Liver (tissue), 9 donors: Measurements from ENCODE around the gene AOPEP. TPM values are rescaled to one million over a fixed set of nuclear protein-coding genes. Genes with fewer than 3 reads are reported as not detected.

Source experiments
- DNase-seq: peaks from one replicate; pipeline ENCODE4 v3.0.0-alpha.2; 2017; ENCODE audit warnings: low spot score
- H3K27ac ChIP-seq, 2 donors: one replicate each; pipeline ENCODE4 v1.7.0; 2013; ENCODE audit warnings: inconsistent platforms in 2 of 2, low read length in 2 of 2, control low read depth in 1 of 2, low read depth in 1 of 2, mild to moderate bottlenecking in 1 of 2
- H3K27me3 ChIP-seq, 4 donors: one replicate each; pipeline versions ENCODE4 v1.6.1 to v1.7.0; 2013; ENCODE audit warnings: low read length in 3 of 4, inconsistent platforms in 1 of 4, mild to moderate bottlenecking in 1 of 4, moderate library complexity in 1 of 4; ENCODE audit not compliant: control insufficient read depth in 4 of 4, insufficient read depth in 4 of 4
- H3K36me3 ChIP-seq, 4 donors: one replicate each; pipeline versions ENCODE4 v1.6.1 to v1.7.0; 2013; ENCODE audit warnings: low read length in 3 of 4, mild to moderate bottlenecking in 3 of 4, low read depth in 1 of 4, moderate library complexity in 1 of 4; ENCODE audit not compliant: control insufficient read depth in 4 of 4, insufficient read depth in 3 of 4
- H3K4me1 ChIP-seq, 4 donors: one replicate each; pipeline versions ENCODE4 v1.6.1 to v1.7.0; 2013; ENCODE audit warnings: low read length in 3 of 4, mild to moderate bottlenecking in 3 of 4, moderate library complexity in 1 of 4; ENCODE audit not compliant: control insufficient read depth in 4 of 4, insufficient read depth in 4 of 4
- H3K4me3 ChIP-seq, 3 donors: one replicate each; pipeline versions ENCODE4 v1.6.1 to v1.7.0; 2013; ENCODE audit warnings: low read length in 3 of 3, control low read depth in 1 of 3, low read depth in 1 of 3, mild to moderate bottlenecking in 1 of 3
- H3K9ac ChIP-seq, 2 donors: one replicate each; pipeline ENCODE4 v1.7.0; 2013; ENCODE audit warnings: low read length in 2 of 2, mild to moderate bottlenecking in 2 of 2, moderate library complexity in 2 of 2, control low read depth in 1 of 2, low read depth in 1 of 2
- H3K9me3 ChIP-seq, 4 donors: one replicate each; pipeline versions ENCODE4 v1.6.1 to v1.7.0; 2013; ENCODE audit warnings: low read length in 3 of 4; ENCODE audit not compliant: control insufficient read depth in 4 of 4
- ATF3 ChIP-seq: IDR thresholded peaks from 2 replicates; pipeline ENCODE4 v1.6.1; 2016; ENCODE audit warnings: antibody characterized with exemption
- CTCF ChIP-seq: fragments of 150-350 bp; IDR thresholded peaks from 2 replicates; pipeline ENCODE4 v1.5.1; 2017; ENCODE audit warnings: improper control_type of control experiment, low read depth, low read length; ENCODE audit not compliant: missing input control
- EGR1 ChIP-seq, 2 donors: IDR thresholded peaks; 2 replicates each; pipeline ENCODE4 v1.6.1; 2016 to 2018; ENCODE audit warnings: antibody characterized with exemption in 2 of 2, low read depth in 2 of 2
- FOXA1 ChIP-seq: IDR thresholded peaks from 2 replicates; pipeline ENCODE4 v1.6.1; 2016; ENCODE audit warnings: antibody characterized with exemption
- FOXA2 ChIP-seq: IDR thresholded peaks from 2 replicates; pipeline ENCODE4 v1.6.1; 2016; ENCODE audit warnings: antibody characterized with exemption
- GABPA ChIP-seq, 2 donors: IDR thresholded peaks in 1 of 2; conservative IDR thresholded peaks in 1 of 2; 2 replicates each; pipeline ENCODE4 v1.6.1; 2016; ENCODE audit warnings: antibody characterized with exemption in 2 of 2, mild to moderate bottlenecking in 1 of 2, moderate library complexity in 1 of 2
- HNF4A ChIP-seq, 2 donors: conservative IDR thresholded peaks; 2 replicates each; pipeline ENCODE4 v1.6.1; 2016; ENCODE audit warnings: antibody characterized with exemption in 2 of 2, mild to moderate bottlenecking in 2 of 2
- HNF4G ChIP-seq: IDR thresholded peaks from 2 replicates; pipeline ENCODE4 v1.6.1; 2016; ENCODE audit warnings: antibody characterized with exemption
- JUND ChIP-seq, 2 donors: IDR thresholded peaks; 2 replicates each; pipeline ENCODE4 v1.6.1; 2016; ENCODE audit warnings: antibody characterized with exemption in 2 of 2
- NR2F2 ChIP-seq: IDR thresholded peaks from 2 replicates; pipeline ENCODE4 v1.6.1; 2016; ENCODE audit warnings: antibody characterized with exemption
- RAD21 ChIP-seq, 2 donors: IDR thresholded peaks; 2 replicates each; pipeline ENCODE4 v1.6.1; 2016; ENCODE audit warnings: antibody characterized with exemption in 2 of 2, mild to moderate bottlenecking in 2 of 2
- SP1 ChIP-seq: IDR thresholded peaks from 2 replicates; pipeline ENCODE4 v1.6.1; 2018; ENCODE audit warnings: antibody characterized with exemption, mild to moderate bottlenecking
- TAF1 ChIP-seq: conservative IDR thresholded peaks from 2 replicates; pipeline ENCODE4 v1.6.1; 2016; ENCODE audit warnings: antibody characterized with exemption, mild to moderate bottlenecking
- YY1 ChIP-seq: IDR thresholded peaks from 2 replicates; pipeline ENCODE4 v1.6.1; 2016; ENCODE audit warnings: antibody characterized with exemption, mild to moderate bottlenecking
- ZBTB33 ChIP-seq: IDR thresholded peaks from 2 replicates; pipeline ENCODE4 v1.6.1; 2016; ENCODE audit warnings: antibody characterized with exemption
- WGBS: extraction: QIAGEN DNeasy Blood & Tissue Kit; methylation state at CpG from one replicate; pipeline ENCODE4 v1.1.7; 2013; 5-methylcytosine and 5-hydroxymethylcytosine counted together
- polyA plus RNA-seq, 2 donors: library from polyadenylated mRNA; stranded (reverse) in 1 of 2; unstranded in 1 of 2; fragments of 200-250 nt in 1 of 2; fragments of >200 nt in 1 of 2; fragmentation: Nextera tagmentation in 1 of 2; extraction: Ambion mirVana in 1 of 2; gene quantifications; one replicate each; pipeline versions ENCODE4 v1.2.1 to v1.2.3, GENCODE V29; 2013 to 2015
- total RNA-seq, 2 donors: library from RNA; depleted of rRNA; stranded (reverse); fragments of >200 nt; gene quantifications; one replicate each; pipeline ENCODE4 v1.2.3, GENCODE V29; 2014
- donor health status: healthy.
- donor health status: healthy.
- donor health status: healthy.
- donor health status: healthy.
- donor health status: healthy.

AOPEP gene
- total and polyA plus RNA-seq, 4 donors: 22.2 to 77.1 (median 34.8) TPM

- TF ChIP-seq CTCF (no peak), FOXA2 (no peak), HNF4A (conservative IDR thresholded peaks at IDR 0.05) (no peak), GABPA (IDR thresholded peaks at IDR 0.05 in 1 of 2, conservative IDR thresholded peaks at IDR 0.05 in 1 of 2) (no peak), EGR1 (IDR thresholded peaks at IDR 0.05; ENCODE audit: low read depth in 2 of 2) (no peak), YY1 (no peak), SP1 (no peak), HNF4G (no peak), TAF1 (no peak), NR2F2 (no peak), ATF3 (no peak)
- WGBS: 93% methylated on average over 4 of the region's 4 CpGs
- no peak overlapping the region for H3K9ac ChIP-seq
Measured at GRCh38 chr9:94719878-94720277, 6.6 kb upstream of the AOPEP start.

GRCh38 chr9:94720846-94721549, 5.5 kb upstream of the AOPEP start:
- DNase-seq: no peak
- H3K27me3 ChIP-seq: no peaks in the 10 kb centered on the region
- H3K27ac ChIP-seq: no peak overlapping the region
- H3K36me3 ChIP-seq: no peaks in the 10 kb centered on the region
- H3K9me3 ChIP-seq: no peaks in the 10 kb centered on the region
- H3K4me3 ChIP-seq: no peak overlapping the region
- WGBS: 94% methylated on average over 5 of the region's 5 CpGs
- peaks cover 0 to 1% (median under 1%) of the 10 kb centered on the region in 4 donors for H3K4me1 ChIP-seq
- no peak overlapping the region for H3K9ac ChIP-seq
- TF ChIP-seq YY1: no peak
- no peak for TF ChIP-seq HNF4A (conservative IDR thresholded peaks at IDR 0.05)
- TF ChIP-seq TAF1: no peak
- no peak for TF ChIP-seq ZBTB33
- TF ChIP-seq EGR1 (IDR thresholded peaks at IDR 0.05; ENCODE audit: low read depth in 2 of 2): no peak
- TF ChIP-seq SP1: no peak
- TF ChIP-seq CTCF: no peak
- TF ChIP-seq FOXA1: no peak
- no peak for TF ChIP-seq JUND (IDR thresholded peaks at IDR 0.05)
- no peak for TF ChIP-seq RAD21 (IDR thresholded peaks at IDR 0.05)
- no peak for TF ChIP-seq GABPA (IDR thresholded peaks at IDR 0.05 in 1 of 2, conservative IDR thresholded peaks at IDR 0.05 in 1 of 2)
- TF ChIP-seq HNF4G: no peak

More at GRCh38 chr9:94719878-94720277, 6.6 kb upstream of the AOPEP start:
- Histone ChIP-seq H3K4me1 (no peaks in the 10 kb centered on the region), H3K4me3 (no peak overlapping the region), H3K27me3 (no peaks in the 10 kb centered on the region), H3K9me3 (no peaks in the 10 kb centered on the region), H3K27ac (no peak overlapping the region), H3K36me3 (no peaks in the 10 kb centered on the region)
- DNase-seq: no peak
